CD14-positive monocyte (primary cell): ENCODE measurements around the gene SETBP1. TPM values are rescaled to one million over a fixed set of nuclear protein-coding genes. Genes with fewer than 3 reads are reported as not detected.

Source experiments
- DNase-seq, 3 donors: peaks; one replicate each; pipeline ENCODE4 v3.0.0-alpha.2; 2011 to 2022
- H2AFZ ChIP-seq: 2 replicates; pipeline ENCODE4 v1.6.0; 2012; ENCODE audit warnings: mild to moderate bottlenecking, low read depth, low read length, inconsistent platforms; ENCODE audit not compliant: insufficient read depth, poor library complexity, severe bottlenecking
- H3K27ac ChIP-seq, 2 donors: 1 replicate in 1 of 2; 2 replicates in 1 of 2; pipeline ENCODE4 v1.5.1; 2012 to 2013; ENCODE audit warnings: low read length in 2 of 2, control low read depth in 1 of 2, inconsistent platforms in 1 of 2, low read depth in 1 of 2, mild to moderate bottlenecking in 1 of 2
- H3K27me3 ChIP-seq, 2 donors: one replicate each; pipeline versions ENCODE4 v1.6.0 to v1.6.1; 2011 to 2013; ENCODE audit warnings: low read length in 2 of 2; ENCODE audit not compliant: control insufficient read depth in 2 of 2, insufficient read depth in 2 of 2
- H3K36me3 ChIP-seq, 2 donors: replicated peaks in 1 of 2; 1 replicate in 1 of 2; 2 replicates in 1 of 2; pipeline versions ENCODE4 v1.5.1 to v1.6.1; 2012 to 2013; ENCODE audit warnings: low read length in 2 of 2, control low read depth in 1 of 2, inconsistent platforms in 1 of 2, mild to moderate bottlenecking in 1 of 2; ENCODE audit not compliant: insufficient read depth in 2 of 2, control insufficient read depth in 1 of 2
- H3K4me1 ChIP-seq, 2 donors: 1 replicate in 1 of 2; 2 replicates in 1 of 2; pipeline versions ENCODE4 v1.5.1 to v1.6.1; 2012 to 2013; ENCODE audit warnings: low read length in 2 of 2, control low read depth in 1 of 2, inconsistent platforms in 1 of 2, mild to moderate bottlenecking in 1 of 2, moderate library complexity in 1 of 2; ENCODE audit not compliant: insufficient read depth in 2 of 2, control insufficient read depth in 1 of 2
- H3K4me2 ChIP-seq: replicated peaks from 2 replicates; pipeline ENCODE3; 2012; ENCODE audit warnings: low read length, moderate library complexity, mild to moderate bottlenecking; ENCODE audit not compliant: poor library complexity, severe bottlenecking; ENCODE audit errors: extremely low read depth
- H3K4me3 ChIP-seq, 3 experiments: fragments of 200-600 bp in 1 of 3; sonication (generic) in 1 of 3; replicated peaks in 1 of 3; 1 replicate in 2 of 3; 2 replicates in 1 of 3; pipeline ENCODE4 v1.5.1; 2011 to 2013; ENCODE audit warnings: low read length in 3 of 3, mild to moderate bottlenecking in 3 of 3, control low read depth in 2 of 3, low read depth in 2 of 3, inconsistent platforms in 1 of 3, moderate library complexity in 1 of 3
- H3K79me2 ChIP-seq: 2 replicates; pipeline ENCODE4 v1.6.0; 2012; ENCODE audit warnings: mild to moderate bottlenecking, control low read depth, inconsistent platforms, low read length, moderate library complexity; ENCODE audit not compliant: insufficient read depth
- H3K9ac ChIP-seq: 2 replicates; pipeline ENCODE4 v1.6.0; 2017; ENCODE audit warnings: low read length, mild to moderate bottlenecking; ENCODE audit not compliant: insufficient read depth, poor library complexity, severe bottlenecking
- H3K9me3 ChIP-seq, 2 donors: replicated peaks in 1 of 2; 1 replicate in 1 of 2; 2 replicates in 1 of 2; pipeline versions ENCODE4 v1.5.1 to v1.6.1; 2012 to 2013; ENCODE audit warnings: low read length in 2 of 2, control low read depth in 1 of 2; ENCODE audit not compliant: control insufficient read depth in 1 of 2, insufficient read depth in 1 of 2
- H4K20me1 ChIP-seq: 2 replicates; pipeline ENCODE4 v1.6.0; 2012; ENCODE audit warnings: mild to moderate bottlenecking, low read length, control low read depth, moderate library complexity; ENCODE audit not compliant: insufficient read depth
- H3K27ac Mint-ChIP-seq, 7 donors: one replicate each; pipeline ENCODE4 v1.8.0; 2020; ENCODE audit warnings: mild to moderate bottlenecking in 7 of 7, mixed read lengths in 7 of 7, moderate library complexity in 6 of 7, inconsistent platforms in 2 of 7
- H3K27me3 Mint-ChIP-seq, 3 donors: one replicate each; pipeline ENCODE4 v1.8.0; 2021 to 2022; ENCODE audit warnings: low read depth in 3 of 3, mild to moderate bottlenecking in 3 of 3, mixed read lengths in 3 of 3, moderate library complexity in 3 of 3, inconsistent platforms in 1 of 3
- H3K36me3 Mint-ChIP-seq, 2 donors: one replicate each; pipeline ENCODE4 v1.8.0; 2020; ENCODE audit warnings: mixed read lengths in 2 of 2, inconsistent platforms in 1 of 2, mild to moderate bottlenecking in 1 of 2
- H3K4me1 Mint-ChIP-seq: one replicate; pipeline ENCODE4 v1.8.0; 2020; ENCODE audit warnings: mild to moderate bottlenecking, mixed read lengths
- H3K4me3 Mint-ChIP-seq, 2 donors: one replicate each; pipeline ENCODE4 v1.8.0; 2020; ENCODE audit warnings: mild to moderate bottlenecking in 2 of 2, mixed read lengths in 2 of 2, moderate library complexity in 1 of 2
- H3K9me3 Mint-ChIP-seq, 7 donors: one replicate each; pipeline ENCODE4 v1.8.0; 2020 to 2022; ENCODE audit warnings: mixed read lengths in 7 of 7, mild to moderate bottlenecking in 6 of 7, moderate library complexity in 6 of 7, inconsistent platforms in 2 of 7
- CTCF ChIP-seq: fragments of 200-600 bp; IDR thresholded peaks from one replicate; pipeline ENCODE4 v1.8.0; 2022; ENCODE audit warnings: antibody characterized with exemption, mild to moderate bottlenecking
- WGBS: methylation state at CpG from one replicate; pipeline ENCODE4 v1.1.5; 2013; ENCODE audit warnings: missing lambda C conversion rate; ENCODE audit not compliant: insufficient coverage; 5-methylcytosine and 5-hydroxymethylcytosine counted together
- intact Hi-C, 2 donors: fragments of 100-400 bp; cut with micrococcal nuclease; formaldehyde crosslinking; loops; one replicate each; pipeline versions ENCODE4 v1.15.0 to v1.15.1; 2023
- polyA plus RNA-seq, 3 donors: library from polyadenylated mRNA; depleted of rRNA in 1 of 3; unstranded in 2 of 3; stranded (reverse) in 1 of 3; fragments of 300-500 nt in 2 of 3; fragments of >200 nt in 1 of 3; fragmentation: Illumina TruSeq in 2 of 3; gene quantifications; 1 replicate in 2 of 3; 2 replicates in 1 of 3; pipeline ENCODE4 v1.2.3, GENCODE V29; 2012 to 2021

SETBP1 gene
- polyA plus RNA-seq, 3 donors = 0.01 to 1.2 TPM; not detected in 1

GRCh38 chr18:44761812-44762211 is 81.1 kb downstream of the SETBP1 start:
- intact Hi-C loops = no loop called here
- Histone ChIP-seq H3K27me3 (peaks cover 0 to 3% of the 10 kb centered on the region in 2 donors), H4K20me1 (no peaks in the 10 kb centered on the region), H3K4me3 (no peak overlapping the region), H3K4me1 (peaks cover 34 to 39% of the 10 kb centered on the region in 2 donors), H3K79me2 (no peaks in the 10 kb centered on the region), H3K9ac (no peak overlapping the region), H3K4me2 (no peak overlapping the region), H3K27ac (no peak overlapping the region), H2AFZ (no peak overlapping the region), H3K9me3 (no peaks in the 10 kb centered on the region), H3K36me3 (no peaks in the 10 kb centered on the region)
- Mint-ChIP-seq H3K9me3 (peaks cover 0 to 3% (median 0%) of the 10 kb centered on the region in 7 donors), H3K4me3 (no peak overlapping the region), H3K27ac (peak overlapping the region in 2 of 7 donors; percentile 60 to 61), H3K36me3 (peaks cover 8 to 10% of the 10 kb centered on the region in 2 donors), H3K4me1 (peaks cover 41% of the 10 kb centered on the region), H3K27me3 (peaks cover 5 to 12% (median 11%) of the 10 kb centered on the region in 3 donors)
- DNase-seq = no peak
- WGBS = 80% methylated on average over 3 of the region's 3 CpGs
- no peak for TF ChIP-seq CTCF

- H3K9ac ChIP-seq = no peak overlapping the region
- H3K4me1 Mint-ChIP-seq = peaks cover 38% of the 10 kb centered on the region
- peaks cover 3 to 8% of the 10 kb centered on the region in 2 donors for H3K36me3 Mint-ChIP-seq
- no peak overlapping the region for H3K27ac ChIP-seq
- H4K20me1 ChIP-seq = no peaks in the 10 kb centered on the region
- peaks cover 8 to 15% (median 8%) of the 10 kb centered on the region in 3 donors for H3K27me3 Mint-ChIP-seq
- H3K4me3 Mint-ChIP-seq = no peak overlapping the region
- H2AFZ ChIP-seq = no peak overlapping the region
- peaks cover 34 to 37% of the 10 kb centered on the region in 2 donors for H3K4me1 ChIP-seq
- H3K79me2 ChIP-seq = no peaks in the 10 kb centered on the region
- TF ChIP-seq CTCF = no peak
- no peak overlapping the region for H3K4me2 ChIP-seq
- H3K36me3 ChIP-seq = no peaks in the 10 kb centered on the region
- H3K27ac Mint-ChIP-seq = no peak overlapping the region
- H3K27me3 ChIP-seq = peaks cover 0 to 7% of the 10 kb centered on the region in 2 donors
- no peak overlapping the region for H3K4me3 ChIP-seq
- intact Hi-C loops = no loop called here
- H3K9me3 Mint-ChIP-seq = peaks cover 0 to 3% (median 0%) of the 10 kb centered on the region in 7 donors
- H3K9me3 ChIP-seq = no peaks in the 10 kb centered on the region
- DNase-seq = no peak
- WGBS = 100% methylated on average over 1 of the region's 8 CpGs
Observed at GRCh38 chr18:44763327-44763726, 82.6 kb downstream of the SETBP1 start.
